T-helper 1 cell treated with Interleukin-12 subunit alpha and Interleukin-12 subunit beta and Interleukin-4 antibody, amounts not matched to agents 30 ng/mL and 1 ng/mL, for 36 hours (primary cell): ENCODE data around the gene USP21. TPM values are rescaled to one million over a fixed set of nuclear protein-coding genes. Genes with fewer than 3 reads are reported as not detected.

Experiments
- intact Hi-C: fragments of 100-400 bp; cut with micrococcal nuclease; formaldehyde crosslinking; loops from one replicate; pipeline ENCODE4 v1.15.1; 2024
- total RNA-seq: library from RNA; stranded (reverse); gene quantifications from 2 replicates; pipeline ENCODE4 v1.2.3, GENCODE V29; 2022

The USP21 gene
- total RNA-seq: 30.6 and 33.6 TPM in 2 replicates

- intact Hi-C loops: loop anchor here (1.0 to 2.0 kb wide), 3 partner anchors 18 to 114 kb away; partner anchors contain the start of genes B4GALT3, DEDD and USF1
Measured at GRCh38 chr1:161159087-161159912, at the start of gene USP21. USP21 (plus strand) TSS chr1:161159500; CDS start chr1:161160641, 1,141 bp downstream.

GRCh38 chr1:161111117-161111516, 48.2 kb upstream of the USP21 start:
- intact Hi-C loops: loop anchor here (10.0 kb wide), 1 partner anchor 1186 kb away; the partner anchor contains the start of gene TAGLN2

GRCh38 chr1:161111527-161111926, 47.8 kb upstream of the USP21 start:
- intact Hi-C loops: loop anchor here (10.0 kb wide), 1 partner anchor 1187 kb away; the partner anchor contains the start of gene TAGLN2

- intact Hi-C loops: loop anchor here (2.0 to 10.0 kb wide), 2 partner anchors 269 to 1189 kb away; partner anchors contain the start of gene TAGLN2
Measured at GRCh38 chr1:161113915-161114314, 45.4 kb upstream of the USP21 start.

- intact Hi-C loops: loop anchor here (2.0 to 10.0 kb wide), 2 partner anchors 268 to 1190 kb away; partner anchors contain the start of gene TAGLN2
Measured at GRCh38 chr1:161114556-161114955, 44.7 kb upstream of the USP21 start.

- intact Hi-C loops: loop anchor here (2.0 to 10.0 kb wide), 4 partner anchors 197 to 1190 kb away; partner anchors contain the start of genes DCAF8, SDHC and TAGLN2
Measured at GRCh38 chr1:161115132-161115711, 44.1 kb upstream of the USP21 start.

- intact Hi-C loops: loop anchor here (2.0 to 10.0 kb wide), 4 partner anchors 196 to 1191 kb away; partner anchors contain the start of genes DCAF8, SDHC and TAGLN2
Measured at GRCh38 chr1:161115961-161116360, 43.3 kb upstream of the USP21 start.

GRCh38 chr1:161117759-161118581, 41.3 kb upstream of the USP21 start, which contains the start of the genes NIT1 and PFDN2:
NIT1 (plus strand) TSS chr1:161118105; CDS start chr1:161118177, 72 bp downstream.
PFDN2 (minus strand) TSS chr1:161118037; CDS start chr1:161118026, 11 bp downstream.
- intact Hi-C loops: loop anchor here (1.0 to 10.0 kb wide), 6 partner anchors 20 to 1193 kb away; partner anchors contain the start of genes DCAF8, KLHDC9, SDHC and TAGLN2

GRCh38 chr1:161119092-161119903, 40.0 kb upstream of the USP21 start:
- intact Hi-C loops: loop anchor here (1.0 to 10.0 kb wide), 11 partner anchors 13 to 1194 kb away; partner anchors contain the start of genes B4GALT3, DCAF8, DEDD and NDUFS2

GRCh38 chr1:161121042-161121650, 38.2 kb upstream of the USP21 start:
- intact Hi-C loops: no loop called here

GRCh38 chr1:161121834-161122233, 37.5 kb upstream of the USP21 start:
- intact Hi-C loops: no loop called here

- intact Hi-C loops: no loop called here
Measured at GRCh38 chr1:161122967-161123366, 36.3 kb upstream of the USP21 start.

- intact Hi-C loops: no loop called here
Measured at GRCh38 chr1:161127649-161128048, 31.7 kb upstream of the USP21 start.

- intact Hi-C loops: no loop called here
Measured at GRCh38 chr1:161128591-161129420, 30.5 kb upstream of the USP21 start.

- intact Hi-C loops: loop anchor here (5.0 kb wide), 1 partner anchor 597 kb away; no protein-coding TSS in a partner anchor
Measured at GRCh38 chr1:161130266-161130665, 29.0 kb upstream of the USP21 start.

GRCh38 chr1:161131523-161132409, 27.5 kb upstream of the USP21 start:
- intact Hi-C loops: loop anchor here (1.0 to 5.0 kb wide), 12 partner anchors 12 to 596 kb away; partner anchors contain the start of genes B4GALT3, NDUFS2, PPOX and UFC1
